ENCODE measurements around the gene DHX35. TPM values are rescaled to one million over a fixed set of nuclear protein-coding genes. Genes with fewer than 3 reads are reported as not detected.

DHX35 gene
- total RNA-seq, 2 donors from 2014 or later = 12.2 to 16.1 TPM

GRCh38 chr20:38997622-38998021 is 35.5 kb downstream of the DHX35 start:
- no peaks in the 10 kb centered on the region for H3K9me3 Mint-ChIP-seq
- H3K4me1 ChIP-seq (ENCODE audit: control insufficient read depth, insufficient read depth, low read length) = no peaks in the 10 kb centered on the region
- H3K9me3 ChIP-seq (ENCODE audit: control insufficient read depth, low read length) = no peaks in the 10 kb centered on the region
- peak overlapping the region; percentile 31 for H3K27ac Mint-ChIP-seq
- no peak overlapping the region for H3K4me3 ChIP-seq (ENCODE audit: low read length)
- DNase-seq = no peak
- no peak overlapping the region for H3K4me3 Mint-ChIP-seq
- TF ChIP-seq CTCF (conservative IDR thresholded peaks at IDR 0.05) = no peak
- H3K27me3 ChIP-seq (ENCODE audit: control insufficient read depth, insufficient read depth, low read length, poor library complexity, severe bottlenecking) = no peaks in the 10 kb centered on the region
- H3K36me3 Mint-ChIP-seq (ENCODE audit: low read depth) = peaks cover 42% of the 10 kb centered on the region
- WGBS, 2 experiments (ENCODE audit: insufficient coverage in 1 of 2, insufficient read length in 1 of 2) = 93% methylated on average over 7 to 8 of the region's 8 CpGs
- H3K27me3 Mint-ChIP-seq (ENCODE audit: insufficient read depth) = no peaks in the 10 kb centered on the region
- H3K36me3 ChIP-seq (ENCODE audit: control insufficient read depth, insufficient read depth, low read length) = peaks cover 60% of the 10 kb centered on the region
- H3K9ac ChIP-seq (ENCODE audit: extremely low read depth, low read length, poor library complexity, severe bottlenecking) = no peak overlapping the region
- H3K4me1 Mint-ChIP-seq = no peaks in the 10 kb centered on the region
- no peak overlapping the region for H3K27ac ChIP-seq (ENCODE audit: low read depth, low read length)

DNA sequence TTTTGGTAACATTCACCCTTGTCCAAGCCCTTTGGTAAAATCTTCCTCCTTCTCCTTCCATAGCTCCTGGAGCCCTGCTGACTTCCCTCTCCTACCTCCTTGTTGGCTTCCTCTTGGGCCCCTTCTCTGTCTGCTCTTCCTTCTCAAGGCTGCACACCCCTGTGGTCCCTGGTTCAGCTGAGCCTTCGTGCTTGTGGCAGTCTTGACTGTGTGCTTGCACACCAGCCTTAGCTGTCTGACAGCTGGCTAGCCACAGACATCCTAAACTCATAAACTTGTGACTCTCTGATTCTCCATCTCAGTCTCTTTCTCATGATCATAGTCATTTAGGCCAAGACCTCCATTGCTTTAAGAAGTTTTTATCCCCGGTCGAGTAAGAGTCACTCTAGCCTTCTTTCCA is 37.1 kb downstream of the DHX35 start:
- H3K27ac Mint-ChIP-seq = no peak overlapping the region
- no peaks in the 10 kb centered on the region for H3K4me1 Mint-ChIP-seq
- TF ChIP-seq CTCF (conservative IDR thresholded peaks at IDR 0.05) = no peak
- H3K4me1 ChIP-seq (ENCODE audit: control insufficient read depth, insufficient read depth, low read length) = no peaks in the 10 kb centered on the region
- no peaks in the 10 kb centered on the region for H3K27me3 ChIP-seq (ENCODE audit: control insufficient read depth, insufficient read depth, low read length, poor library complexity, severe bottlenecking)
- H3K9me3 ChIP-seq (ENCODE audit: control insufficient read depth, low read length) = no peaks in the 10 kb centered on the region
- no peak overlapping the region for H3K4me3 Mint-ChIP-seq
- H3K27me3 Mint-ChIP-seq (ENCODE audit: insufficient read depth) = no peaks in the 10 kb centered on the region
- DNase-seq = no peak
- H3K4me3 ChIP-seq (ENCODE audit: low read length) = no peak overlapping the region
- H3K27ac ChIP-seq (ENCODE audit: low read depth, low read length) = no peak overlapping the region
- H3K9me3 Mint-ChIP-seq = no peaks in the 10 kb centered on the region
- 98 to 99% methylated on average over 3 of the region's 3 CpGs for WGBS, 2 experiments (ENCODE audit: insufficient coverage in 1 of 2, insufficient read length in 1 of 2)
- H3K36me3 ChIP-seq (ENCODE audit: control insufficient read depth, insufficient read depth, low read length) = peaks cover 66% of the 10 kb centered on the region
- H3K9ac ChIP-seq (ENCODE audit: extremely low read depth, low read length, poor library complexity, severe bottlenecking) = no peak overlapping the region
- H3K36me3 Mint-ChIP-seq (ENCODE audit: low read depth) = peaks cover 55% of the 10 kb centered on the region

DNA sequence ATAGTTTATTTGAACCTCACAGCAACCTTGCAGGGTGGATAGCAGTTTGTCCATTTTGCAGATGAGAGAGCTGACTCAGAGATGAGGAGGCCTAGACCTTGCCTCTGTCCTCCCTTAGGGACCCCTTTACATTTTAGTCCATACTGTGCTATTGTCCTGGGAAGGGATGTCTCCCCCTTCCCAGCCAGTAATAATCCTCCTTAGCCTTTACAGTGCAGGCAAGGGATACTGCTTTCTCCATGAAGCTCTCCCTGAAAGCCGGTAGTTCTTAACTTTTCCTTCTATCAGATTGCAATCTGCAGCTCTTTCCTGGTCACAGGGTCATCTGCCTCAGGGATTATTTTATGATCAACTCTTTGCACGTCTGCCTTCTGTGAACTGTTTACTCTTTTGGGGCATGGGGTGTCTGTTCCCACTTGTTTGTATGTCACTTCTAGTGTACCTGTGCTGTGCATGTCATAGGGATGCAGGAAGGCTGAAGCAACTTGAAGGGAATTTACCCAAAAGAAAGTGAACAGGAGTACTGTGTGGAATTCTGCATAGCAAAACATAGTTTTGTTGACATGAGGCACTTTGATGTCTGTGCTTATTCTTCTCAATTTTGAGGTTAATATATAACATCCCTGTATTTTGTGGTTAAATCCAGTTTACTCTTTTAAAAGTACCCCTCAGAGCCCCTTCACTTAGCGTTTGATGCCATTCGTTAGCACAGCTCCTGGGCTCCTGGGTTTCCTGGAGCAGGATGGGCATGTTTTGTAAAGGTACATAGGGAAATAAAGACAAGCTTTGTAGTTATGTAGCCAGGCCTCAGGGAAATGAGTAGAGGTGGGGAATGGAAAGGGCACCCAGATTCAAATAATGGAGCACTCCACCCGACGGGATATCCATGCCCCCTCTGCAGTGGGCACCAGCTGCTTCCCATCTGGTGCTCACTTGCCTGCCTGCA is 38.1 kb downstream of the DHX35 start:
- 94 to 97% methylated on average over 6 of the region's 6 CpGs for WGBS, 2 experiments (ENCODE audit: insufficient coverage in 1 of 2, insufficient read length in 1 of 2)
- Mint-ChIP-seq H3K36me3 (ENCODE audit: low read depth) (peaks cover 53% of the 10 kb centered on the region), H3K27me3 (ENCODE audit: insufficient read depth) (no peaks in the 10 kb centered on the region), H3K9me3 (no peaks in the 10 kb centered on the region), H3K4me3 (no peak overlapping the region), H3K27ac (no peak overlapping the region), H3K4me1 (no peaks in the 10 kb centered on the region)
- no peaks in the 10 kb centered on the region for H3K9me3 ChIP-seq (ENCODE audit: control insufficient read depth, low read length)
- H3K4me1 ChIP-seq (ENCODE audit: control insufficient read depth, insufficient read depth, low read length) = no peaks in the 10 kb centered on the region
- H3K4me3 ChIP-seq (ENCODE audit: low read length) = no peak overlapping the region
- no peak for DNase-seq
- no peak overlapping the region for H3K27ac ChIP-seq (ENCODE audit: low read depth, low read length)
- no peaks in the 10 kb centered on the region for H3K27me3 ChIP-seq (ENCODE audit: control insufficient read depth, insufficient read depth, low read length, poor library complexity, severe bottlenecking)
- H3K36me3 ChIP-seq (ENCODE audit: control insufficient read depth, insufficient read depth, low read length) = peaks cover 69% of the 10 kb centered on the region
- H3K9ac ChIP-seq (ENCODE audit: extremely low read depth, low read length, poor library complexity, severe bottlenecking) = no peak overlapping the region
- TF ChIP-seq CTCF (conservative IDR thresholded peaks at IDR 0.05) = no peak

Measured in endodermal cell (in vitro differentiated cells).